IPS-15b (cell line): ENCODE results near the gene XRCC6.
"Not testable (repeated sequence)": the region's sequence is repeated elsewhere in the genome, so short reads cannot be mapped to it uniquely, and the experiment has no call there.

ENCODE experiments used
- H3K27me3 ChIP-seq: one replicate; pipeline ENCODE4 v1.6.1; 2013; ENCODE audit warnings: low read length; ENCODE audit not compliant: control insufficient read depth, insufficient read depth
- H3K36me3 ChIP-seq: one replicate; pipeline ENCODE4 v1.6.1; 2013; ENCODE audit warnings: low read length; ENCODE audit not compliant: control insufficient read depth, insufficient read depth
- H3K4me1 ChIP-seq: one replicate; pipeline ENCODE4 v1.6.1; 2013; ENCODE audit warnings: mild to moderate bottlenecking, low read length; ENCODE audit not compliant: control insufficient read depth, insufficient read depth
- H3K4me3 ChIP-seq: one replicate; pipeline ENCODE4 v1.5.1; 2013; ENCODE audit warnings: low read depth, low read length
- H3K9ac ChIP-seq: one replicate; pipeline ENCODE4 v1.6.1; 2013; ENCODE audit warnings: low read depth, mild to moderate bottlenecking, low read length
- H3K9me3 ChIP-seq: one replicate; pipeline ENCODE4 v1.6.1; 2013; ENCODE audit warnings: mild to moderate bottlenecking, low read length; ENCODE audit not compliant: control insufficient read depth, insufficient read depth

Gene XRCC6

GRCh38 chr22:41621099-41621910 is at the start of gene XRCC6:
Gene XRCC6, plus strand, starts transcription at chr22:41621295. Its CDS starts 710 bp downstream, at chr22:41622005.
- Histone ChIP-seq H3K9ac (peak within 1 kb of the TSS; percentile 94), H3K4me1 (peaks cover 13% of the 10 kb centered on the region), H3K27me3 (no peaks in the 10 kb centered on the region), H3K36me3 (peaks cover 20% of the 10 kb centered on the region), H3K9me3 (no peaks in the 10 kb centered on the region), H3K4me3 (peak within 1 kb of the TSS; percentile 98)

GRCh38 chr22:41571786-41572185 is 49.3 kb upstream of the XRCC6 start:
- Histone ChIP-seq H3K4me3 (no peak overlapping the region), H3K27me3 (no peaks in the 10 kb centered on the region), H3K9ac (no peak overlapping the region), H3K4me1 (no peaks in the 10 kb centered on the region), H3K9me3 (no peaks in the 10 kb centered on the region), H3K36me3 (no peaks in the 10 kb centered on the region)

- not testable (repeated sequence) for H3K4me3 ChIP-seq, H3K4me1 ChIP-seq, H3K9ac ChIP-seq, H3K27me3 ChIP-seq, H3K9me3 ChIP-seq, H3K36me3 ChIP-seq
Observed at GRCh38 chr22:41572305-41572704, 48.8 kb upstream of the XRCC6 start.

- Histone ChIP-seq H3K36me3 (peaks cover under 1% of the 10 kb centered on the region), H3K27me3 (no peaks in the 10 kb centered on the region), H3K4me1 (no peaks in the 10 kb centered on the region), H3K9me3 (no peaks in the 10 kb centered on the region), H3K4me3 (no peak overlapping the region), H3K9ac (no peak overlapping the region)
Observed at GRCh38 chr22:41573677-41574076, 47.4 kb upstream of the XRCC6 start.

- no peaks in the 10 kb centered on the region for H3K9me3 ChIP-seq
- H3K36me3 ChIP-seq, result peaks cover 3% of the 10 kb centered on the region
- no peaks in the 10 kb centered on the region for H3K4me1 ChIP-seq
- H3K27me3 ChIP-seq, result no peaks in the 10 kb centered on the region
- H3K9ac ChIP-seq, result no peak overlapping the region
- no peak overlapping the region for H3K4me3 ChIP-seq
Observed at GRCh38 chr22:41574847-41575381, 46.2 kb upstream of the XRCC6 start.

GRCh38 chr22:41575533-41575932 is 45.6 kb upstream of the XRCC6 start:
- H3K27me3 ChIP-seq, result no peaks in the 10 kb centered on the region
- H3K4me3 ChIP-seq, result no peak overlapping the region
- H3K36me3 ChIP-seq, result peaks cover 4% of the 10 kb centered on the region
- no peaks in the 10 kb centered on the region for H3K9me3 ChIP-seq
- H3K9ac ChIP-seq, result no peak overlapping the region
- no peaks in the 10 kb centered on the region for H3K4me1 ChIP-seq

GRCh38 chr22:41576877-41577276 is 44.2 kb upstream of the XRCC6 start:
- no peaks in the 10 kb centered on the region for H3K27me3 ChIP-seq
- no peak overlapping the region for H3K9ac ChIP-seq
- peaks cover 4% of the 10 kb centered on the region for H3K36me3 ChIP-seq
- H3K9me3 ChIP-seq, result no peaks in the 10 kb centered on the region
- H3K4me3 ChIP-seq, result no peak overlapping the region
- no peaks in the 10 kb centered on the region for H3K4me1 ChIP-seq

GRCh38 chr22:41578114-41578513 is 43.0 kb upstream of the XRCC6 start:
- Histone ChIP-seq H3K9ac (no peak overlapping the region), H3K27me3 (no peaks in the 10 kb centered on the region), H3K9me3 (no peaks in the 10 kb centered on the region), H3K4me3 (no peak overlapping the region), H3K36me3 (peaks cover 4% of the 10 kb centered on the region), H3K4me1 (no peaks in the 10 kb centered on the region)

- Histone ChIP-seq H3K9me3 (no peaks in the 10 kb centered on the region), H3K36me3 (peaks cover 4% of the 10 kb centered on the region), H3K9ac (no peak overlapping the region), H3K4me1 (no peaks in the 10 kb centered on the region), H3K4me3 (no peak overlapping the region), H3K27me3 (no peaks in the 10 kb centered on the region)
Observed at GRCh38 chr22:41578818-41579217, 42.3 kb upstream of the XRCC6 start.

- Histone ChIP-seq H3K9me3 (no peaks in the 10 kb centered on the region), H3K27me3 (no peaks in the 10 kb centered on the region), H3K4me1 (no peaks in the 10 kb centered on the region), H3K4me3 (no peak overlapping the region), H3K36me3 (peaks cover 4% of the 10 kb centered on the region), H3K9ac (no peak overlapping the region)
Observed at GRCh38 chr22:41579297-41579996, 41.6 kb upstream of the XRCC6 start.

- H3K36me3 ChIP-seq, result peaks cover 4% of the 10 kb centered on the region
- no peak overlapping the region for H3K4me3 ChIP-seq
- no peak overlapping the region for H3K9ac ChIP-seq
Observed at GRCh38 chr22:41579997-41580355, 41.1 kb upstream of the XRCC6 start.

GRCh38 chr22:41582694-41583093 is 38.4 kb upstream of the XRCC6 start:
- H3K9ac ChIP-seq, result no peak overlapping the region

More at GRCh38 chr22:41579997-41580355, 41.1 kb upstream of the XRCC6 start:
- no peaks in the 10 kb centered on the region for H3K4me1 ChIP-seq
- H3K27me3 ChIP-seq, result no peaks in the 10 kb centered on the region
- H3K9me3 ChIP-seq, result no peaks in the 10 kb centered on the region

More at GRCh38 chr22:41582694-41583093, 38.4 kb upstream of the XRCC6 start:
- Histone ChIP-seq H3K4me3 (no peak overlapping the region), H3K27me3 (no peaks in the 10 kb centered on the region), H3K36me3 (peaks cover 4% of the 10 kb centered on the region), H3K9me3 (no peaks in the 10 kb centered on the region), H3K4me1 (no peaks in the 10 kb centered on the region)
